ENCODE measurements around the gene SHISA8.

Gene SHISA8

DNA sequence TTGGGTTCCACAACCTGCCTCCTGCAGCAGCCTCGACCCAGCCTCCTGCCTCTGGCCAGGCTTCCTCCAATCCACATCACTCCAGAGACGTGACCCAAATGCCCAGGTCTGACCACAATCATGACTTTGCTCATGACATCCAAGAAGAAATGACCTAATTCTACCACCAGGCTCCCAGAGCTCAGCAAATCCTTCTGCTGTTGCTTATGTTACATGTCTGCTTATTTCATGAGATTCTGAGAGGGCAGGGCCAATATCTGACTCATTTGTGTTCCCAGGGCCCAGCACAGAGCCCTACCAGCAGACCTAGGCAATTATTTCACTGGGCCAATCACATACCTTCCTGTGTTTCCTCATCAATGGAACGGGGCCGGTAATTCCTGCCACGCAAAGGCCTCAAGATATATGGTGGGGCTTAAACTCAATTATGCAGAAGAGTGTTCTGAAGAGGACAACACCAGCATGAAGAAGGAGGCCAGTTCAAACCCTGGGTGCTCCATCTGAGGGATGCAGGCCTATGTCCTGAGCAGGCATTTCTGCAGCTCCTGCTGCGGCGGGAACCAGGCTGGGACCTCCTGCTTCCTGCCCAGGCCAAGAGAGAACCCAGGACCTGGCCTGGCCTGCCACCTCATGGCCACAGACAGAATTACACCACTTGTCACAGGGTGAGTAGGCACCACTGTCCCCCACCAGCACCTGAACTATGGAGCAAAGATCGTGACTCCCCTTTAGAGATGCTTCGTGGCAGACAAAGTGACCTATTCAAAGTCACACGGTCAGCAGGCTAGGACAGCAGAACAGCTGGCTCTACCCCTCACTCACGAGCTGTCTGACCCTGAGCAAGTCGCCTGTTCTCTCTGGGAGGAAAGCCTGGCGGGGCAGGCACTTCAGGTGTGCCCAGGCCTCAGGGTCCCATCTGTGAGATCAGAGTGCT lies 26.2 kb upstream of the SHISA8 start:
- Mint-ChIP-seq H3K27me3 (no peaks in the 10 kb centered on the region), H3K9me3 (no peaks in the 10 kb centered on the region), H3K4me1 (ENCODE audit: low read depth) (peaks cover 70% of the 10 kb centered on the region), H3K4me3 (peak overlapping the region; percentile 79), H3K36me3 (ENCODE audit: low read depth) (peaks cover 98% of the 10 kb centered on the region), H3K27ac (peak overlapping the region; percentile 100)
- peak; percentile 89 for DNase-seq

DNA sequence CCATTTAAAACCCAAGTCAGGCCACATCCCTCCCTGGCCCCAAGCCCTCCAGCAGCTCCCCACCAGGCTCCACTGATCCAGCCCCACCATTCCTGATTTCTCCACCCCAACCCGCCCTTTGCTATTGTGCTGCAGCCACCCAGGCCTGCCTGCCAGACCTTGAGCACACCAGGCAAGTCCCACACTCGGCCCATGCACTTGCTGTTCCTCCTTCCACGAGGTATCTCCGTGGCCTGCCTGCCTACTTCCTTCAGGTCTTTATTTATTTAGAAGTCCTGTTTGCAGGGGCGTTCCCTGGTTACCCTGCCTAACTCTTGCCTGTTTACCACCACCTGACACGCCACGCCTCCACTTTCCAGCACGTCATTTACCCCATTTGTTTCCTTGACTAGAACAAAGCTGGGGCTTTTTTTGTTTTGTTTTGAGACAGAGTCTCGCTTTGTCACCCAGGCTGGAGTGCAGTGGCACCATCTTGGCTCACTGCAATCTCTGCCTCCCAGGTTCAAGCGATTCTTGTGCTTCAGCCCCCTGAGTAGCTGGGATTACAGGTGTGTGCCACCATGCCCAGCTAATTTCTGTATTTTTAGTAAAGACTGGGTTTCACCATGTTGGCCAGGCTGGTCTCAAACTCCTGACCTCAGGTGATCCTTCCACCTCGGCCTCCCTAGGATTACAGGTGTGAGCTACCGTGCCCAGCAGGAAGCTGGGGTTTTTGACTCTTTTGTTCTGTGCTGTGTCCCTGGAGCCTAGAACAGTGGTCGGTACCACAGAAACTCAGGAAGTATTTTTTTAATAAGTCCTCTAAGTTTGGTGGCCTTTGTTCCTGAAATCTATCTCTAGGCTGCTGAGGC lies 25.3 kb upstream of the SHISA8 start:
- peak overlapping the region; percentile 100 for H3K27ac Mint-ChIP-seq
- peaks cover 66% of the 10 kb centered on the region for H3K4me1 Mint-ChIP-seq (ENCODE audit: low read depth)
- peaks cover 96% of the 10 kb centered on the region for H3K36me3 Mint-ChIP-seq (ENCODE audit: low read depth)
- no peaks in the 10 kb centered on the region for H3K9me3 Mint-ChIP-seq
- H3K27me3 Mint-ChIP-seq: no peaks in the 10 kb centered on the region
- H3K4me3 Mint-ChIP-seq: peak overlapping the region; percentile 79
- peak; percentile 89 for DNase-seq

DNA sequence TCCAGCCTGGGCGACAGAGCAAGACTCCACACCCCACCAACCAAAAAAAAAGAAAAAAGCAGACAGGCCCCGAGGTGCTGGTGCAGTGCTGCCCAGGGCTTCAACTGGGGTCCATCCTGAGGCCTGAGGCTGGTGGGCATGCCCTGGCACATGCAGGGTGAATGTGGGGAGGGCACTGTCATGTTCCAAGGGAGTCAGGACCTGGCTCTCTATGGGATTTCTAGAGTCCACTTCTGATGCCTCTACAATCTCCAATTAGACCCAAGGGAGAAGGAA lies 22.0 kb upstream of the SHISA8 start:
- no peaks in the 10 kb centered on the region for H3K9me3 Mint-ChIP-seq

DNA sequence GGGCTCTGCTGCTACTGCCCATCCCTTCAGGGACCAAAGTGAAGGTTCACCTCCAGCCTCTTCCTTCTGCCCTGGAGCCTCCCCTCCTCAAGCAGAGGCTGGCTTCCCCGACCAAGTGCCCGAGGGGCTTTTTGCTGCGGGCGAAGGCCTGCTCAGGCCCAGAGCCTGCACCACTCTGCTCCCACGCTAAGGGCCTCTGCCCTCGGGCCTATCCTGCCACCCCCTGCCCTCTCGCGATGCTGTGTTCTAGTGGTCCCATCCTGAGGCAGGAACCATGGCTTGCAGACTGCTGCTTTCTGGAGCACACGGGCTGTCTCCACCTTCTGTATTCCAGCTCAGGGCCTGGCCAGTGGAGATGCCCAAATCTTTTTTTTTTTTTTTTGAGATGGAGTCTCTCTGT lies 20.6 kb upstream of the SHISA8 start:
- no peak overlapping the region for H3K4me3 Mint-ChIP-seq
- no peak for DNase-seq
- no peaks in the 10 kb centered on the region for H3K9me3 Mint-ChIP-seq
- H3K27ac Mint-ChIP-seq: peak overlapping the region; percentile 14
- H3K27me3 Mint-ChIP-seq: no peaks in the 10 kb centered on the region
- peaks cover 73% of the 10 kb centered on the region for H3K36me3 Mint-ChIP-seq (ENCODE audit: low read depth)
- H3K4me1 Mint-ChIP-seq (ENCODE audit: low read depth): peaks cover 25% of the 10 kb centered on the region

More for the DNA sequence above, 22.0 kb upstream of the SHISA8 start:
- Mint-ChIP-seq H3K27ac (peak overlapping the region; percentile 18), H3K36me3 (ENCODE audit: low read depth) (peaks cover 82% of the 10 kb centered on the region), H3K4me3 (no peak overlapping the region), H3K27me3 (no peaks in the 10 kb centered on the region), H3K4me1 (ENCODE audit: low read depth) (peaks cover 38% of the 10 kb centered on the region)
- no peak for DNase-seq

DNA sequence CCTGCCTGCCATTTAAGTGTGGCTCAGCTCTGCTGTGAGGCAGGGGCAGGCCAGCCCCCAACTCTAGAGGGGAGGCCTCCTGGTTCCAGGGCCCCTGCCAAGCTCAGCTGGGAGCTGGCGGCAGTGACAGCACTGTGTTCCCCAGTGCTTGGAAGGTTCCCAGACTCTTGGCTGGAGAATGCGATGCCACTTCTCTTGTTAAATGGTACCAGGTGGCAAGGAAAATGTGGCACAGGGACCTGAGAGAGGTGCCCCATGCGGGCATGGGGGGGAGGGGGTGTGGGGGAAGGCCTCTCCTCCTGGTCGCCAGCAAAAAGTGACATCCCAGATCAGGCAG lies 20.1 kb upstream of the SHISA8 start:
- Mint-ChIP-seq H3K27ac (no peak overlapping the region), H3K4me1 (ENCODE audit: low read depth) (peaks cover 20% of the 10 kb centered on the region), H3K4me3 (no peak overlapping the region)

DNA sequence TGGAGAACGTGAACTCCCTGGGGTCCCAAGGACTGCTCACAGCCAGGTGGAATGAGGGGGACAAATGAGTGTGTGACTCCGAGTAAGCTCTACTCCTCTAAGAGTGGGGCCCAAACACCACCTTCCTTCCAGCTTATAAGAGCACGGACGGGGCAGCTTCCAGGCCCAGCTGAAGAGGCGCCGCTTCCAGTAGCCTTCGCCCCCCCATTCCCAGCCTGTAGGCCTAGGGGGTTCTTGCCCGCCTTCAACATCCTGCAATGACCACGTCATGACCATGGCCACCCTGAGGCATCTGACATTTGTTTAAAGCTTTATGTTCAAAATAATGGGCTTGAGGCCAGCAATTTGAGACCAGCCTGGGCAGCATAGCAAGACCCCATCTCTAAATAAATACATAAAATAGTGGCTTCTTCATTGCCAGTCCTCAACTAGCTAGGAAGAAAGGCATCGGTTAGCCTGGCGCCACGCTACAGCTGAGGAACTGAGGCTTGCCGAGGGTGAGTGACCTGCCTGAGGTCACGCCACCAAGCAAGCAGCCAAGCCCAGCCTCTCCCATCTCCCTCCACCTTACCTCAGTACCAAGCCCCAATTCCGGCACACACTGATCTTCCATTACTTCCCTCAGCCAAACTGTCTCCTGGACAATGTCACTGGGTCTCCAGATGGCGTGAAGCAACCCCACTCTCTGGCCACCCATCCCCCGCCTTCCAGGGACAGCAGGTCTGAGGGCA lies 19.6 kb upstream of the SHISA8 start:
- H3K27ac Mint-ChIP-seq: no peak overlapping the region
- no peak for DNase-seq
- H3K4me1 Mint-ChIP-seq (ENCODE audit: low read depth): peaks cover 16% of the 10 kb centered on the region
- no peaks in the 10 kb centered on the region for H3K27me3 Mint-ChIP-seq
- no peaks in the 10 kb centered on the region for H3K9me3 Mint-ChIP-seq
- peaks cover 62% of the 10 kb centered on the region for H3K36me3 Mint-ChIP-seq (ENCODE audit: low read depth)
- H3K4me3 Mint-ChIP-seq: no peak overlapping the region

More for the DNA sequence above, 20.1 kb upstream of the SHISA8 start:
- no peak for DNase-seq
- Mint-ChIP-seq H3K36me3 (ENCODE audit: low read depth) (peaks cover 67% of the 10 kb centered on the region), H3K27me3 (no peaks in the 10 kb centered on the region), H3K9me3 (no peaks in the 10 kb centered on the region)

DNA sequence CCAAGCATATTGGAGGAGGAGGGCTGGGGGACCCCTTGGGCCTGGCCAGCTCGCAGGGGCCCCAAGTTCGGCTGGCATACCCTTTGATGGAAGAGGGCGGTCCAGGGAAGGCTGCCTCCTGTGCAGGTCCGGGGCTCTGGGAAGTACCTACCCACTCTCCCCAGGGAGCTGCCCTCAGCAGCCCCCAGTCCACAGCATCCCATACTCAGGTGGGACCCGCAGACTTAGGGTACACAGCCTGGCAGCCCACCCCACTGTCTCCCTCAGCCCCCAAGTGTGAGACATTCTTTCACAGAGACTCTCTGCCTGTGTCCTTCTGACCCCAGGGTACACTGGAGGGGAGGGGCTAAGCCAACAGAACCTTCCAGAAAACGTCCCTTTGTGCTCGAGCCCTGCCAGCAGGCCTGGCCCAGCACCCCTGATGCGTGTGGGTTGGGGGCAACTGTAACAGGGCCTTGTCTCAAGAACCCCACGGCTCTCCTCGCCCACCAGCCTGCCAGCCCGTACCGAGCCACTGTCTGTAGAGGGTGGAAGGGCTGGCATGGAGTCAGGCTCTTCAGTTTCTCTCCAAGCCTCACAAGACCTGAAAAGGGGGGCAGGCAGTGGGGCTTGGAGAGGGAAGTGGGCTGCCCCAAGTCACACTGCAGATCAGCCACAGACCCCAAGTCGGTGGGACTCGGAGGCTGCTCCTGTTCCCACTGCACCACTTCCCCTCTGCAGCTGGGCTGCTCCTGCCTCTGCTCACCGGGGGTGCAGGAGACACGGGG lies 18.7 kb upstream of the SHISA8 start:
- peak overlapping the region; percentile 52 for H3K27ac Mint-ChIP-seq
- DNase-seq: no peak
- H3K36me3 Mint-ChIP-seq (ENCODE audit: low read depth): peaks cover 56% of the 10 kb centered on the region
- H3K4me3 Mint-ChIP-seq: no peak overlapping the region
- H3K27me3 Mint-ChIP-seq: no peaks in the 10 kb centered on the region
- H3K9me3 Mint-ChIP-seq: no peaks in the 10 kb centered on the region
- H3K4me1 Mint-ChIP-seq (ENCODE audit: low read depth): peaks cover 16% of the 10 kb centered on the region

DNA sequence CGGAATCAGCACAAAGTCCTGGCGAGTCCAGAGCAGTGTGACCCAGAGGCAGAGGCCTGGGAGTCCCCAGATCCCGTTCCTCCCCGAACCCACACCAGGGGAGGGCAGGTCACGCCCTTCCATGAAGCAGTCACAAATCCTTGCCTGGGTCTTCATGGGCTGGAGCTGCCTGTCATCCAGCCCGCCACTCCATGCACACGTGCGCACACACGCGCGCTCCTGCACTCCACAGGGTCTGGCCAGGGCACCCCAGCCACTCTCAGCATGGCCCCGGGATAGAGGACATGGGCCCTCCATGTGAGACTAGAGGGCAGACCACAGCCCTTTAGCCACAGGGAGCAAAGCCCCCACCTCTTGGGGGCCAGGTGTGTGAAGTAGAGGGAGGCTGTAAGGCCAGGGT lies 17.5 kb upstream of the SHISA8 start:
- Mint-ChIP-seq H3K27ac (no peak overlapping the region), H3K27me3 (no peaks in the 10 kb centered on the region), H3K4me1 (ENCODE audit: low read depth) (peaks cover 23% of the 10 kb centered on the region), H3K4me3 (no peak overlapping the region), H3K9me3 (no peaks in the 10 kb centered on the region), H3K36me3 (ENCODE audit: low read depth) (peaks cover 44% of the 10 kb centered on the region)
- no peak for DNase-seq

DNA sequence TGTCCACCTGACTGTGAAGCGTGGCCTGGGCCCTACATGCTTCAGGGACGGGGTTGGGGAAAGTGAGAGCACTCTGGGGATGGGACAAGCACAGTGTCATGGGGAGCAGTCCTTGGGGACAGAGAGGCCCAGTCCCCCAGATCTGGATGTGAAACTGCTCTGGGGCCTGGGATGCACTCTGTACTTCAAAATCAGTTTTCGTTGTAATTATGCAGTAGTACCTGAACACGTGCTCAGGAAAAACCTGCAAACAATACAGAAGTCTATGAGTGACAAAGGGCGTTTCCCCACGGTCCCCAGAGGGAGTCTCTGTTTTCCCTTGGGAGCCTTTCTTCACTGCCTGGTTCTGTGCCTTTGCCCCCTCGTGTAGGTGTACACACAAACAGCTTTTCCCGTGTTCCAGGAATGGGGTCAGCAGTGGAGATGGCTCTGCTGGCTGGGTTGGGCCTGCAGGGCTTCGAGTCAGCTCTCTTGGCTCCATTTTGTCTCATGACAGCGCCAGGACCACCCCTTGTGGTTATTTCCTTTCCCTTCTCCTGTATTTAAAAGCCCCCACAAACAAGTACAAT lies 16.9 kb upstream of the SHISA8 start:
- DNase-seq: no peak
- Mint-ChIP-seq H3K27ac (no peak overlapping the region), H3K4me3 (no peak overlapping the region)

DNA sequence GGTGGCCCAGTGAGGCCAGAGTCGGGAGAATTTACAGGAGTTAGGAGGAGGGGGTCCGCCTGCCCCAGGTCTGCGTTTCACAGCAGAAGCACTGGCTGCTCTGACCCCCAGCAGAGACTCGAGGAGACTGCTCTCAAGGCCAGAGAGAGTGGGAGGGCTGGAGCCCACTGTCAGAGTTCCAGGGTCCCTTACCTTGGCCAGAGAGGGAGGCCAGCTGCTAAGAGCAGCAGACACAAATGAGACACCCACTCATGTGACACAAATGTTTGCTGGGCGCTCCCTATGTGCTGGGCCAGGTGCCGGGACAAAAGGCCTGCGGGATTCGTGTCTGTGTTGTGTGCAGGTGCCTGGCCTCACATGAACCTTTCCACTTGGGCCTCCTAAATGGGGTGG lies 14.5 kb upstream of the SHISA8 start:
- H3K36me3 Mint-ChIP-seq (ENCODE audit: low read depth): peaks cover 19% of the 10 kb centered on the region
- H3K27me3 Mint-ChIP-seq: peaks cover 4% of the 10 kb centered on the region
- H3K9me3 Mint-ChIP-seq: no peaks in the 10 kb centered on the region
- no peak for DNase-seq
- H3K27ac Mint-ChIP-seq: peak overlapping the region; percentile 63
- peaks cover 35% of the 10 kb centered on the region for H3K4me1 Mint-ChIP-seq (ENCODE audit: low read depth)
- no peak overlapping the region for H3K4me3 Mint-ChIP-seq

More for the DNA sequence above, 16.9 kb upstream of the SHISA8 start:
- Mint-ChIP-seq H3K27me3 (no peaks in the 10 kb centered on the region), H3K9me3 (no peaks in the 10 kb centered on the region), H3K36me3 (ENCODE audit: low read depth) (peaks cover 38% of the 10 kb centered on the region), H3K4me1 (ENCODE audit: low read depth) (peaks cover 28% of the 10 kb centered on the region)

DNA sequence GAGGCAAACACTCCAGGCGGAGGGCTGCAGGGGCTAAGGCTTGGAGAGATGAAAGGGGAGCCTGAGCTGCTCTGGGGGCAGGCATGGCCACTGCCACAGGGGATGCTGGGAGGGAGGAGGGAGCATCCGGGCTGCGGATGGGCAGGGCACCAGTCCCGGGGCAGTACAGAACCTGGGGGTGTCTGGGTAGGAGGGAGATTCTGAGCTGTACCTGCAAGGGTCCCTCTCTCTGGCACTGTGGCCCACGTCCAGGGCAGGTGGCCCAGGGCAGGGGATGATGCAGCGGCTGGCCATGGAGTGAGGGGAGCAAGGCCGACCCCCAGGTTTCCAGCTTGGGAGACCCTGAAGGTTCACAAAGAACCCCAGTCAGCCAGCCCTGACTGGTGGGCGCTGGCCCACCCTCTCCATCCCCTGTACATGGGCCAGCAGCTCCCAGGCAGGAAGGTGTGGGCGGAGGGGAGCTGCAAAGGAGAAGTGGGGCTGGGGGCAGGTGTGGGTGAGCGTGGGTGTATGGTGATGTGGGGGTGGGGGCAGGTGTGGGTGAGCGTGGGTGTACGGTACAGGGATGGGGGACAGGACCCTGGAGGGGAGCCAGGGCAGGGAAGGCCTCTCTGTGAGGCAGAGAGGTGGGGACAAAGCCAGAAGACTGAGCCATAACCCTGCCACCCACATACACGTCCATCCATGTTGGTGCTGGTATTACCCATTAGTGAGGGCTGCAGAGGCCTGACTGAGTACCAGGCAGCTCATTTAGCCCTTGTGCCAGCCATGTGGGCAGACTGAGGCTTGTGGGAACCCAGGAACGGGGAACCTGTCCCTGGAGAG lies 13.9 kb upstream of the SHISA8 start:
- H3K4me1 Mint-ChIP-seq (ENCODE audit: low read depth): peaks cover 35% of the 10 kb centered on the region
- H3K4me3 Mint-ChIP-seq: no peak overlapping the region
- no peaks in the 10 kb centered on the region for H3K9me3 Mint-ChIP-seq
- H3K36me3 Mint-ChIP-seq (ENCODE audit: low read depth): peaks cover 14% of the 10 kb centered on the region
- H3K27ac Mint-ChIP-seq: peak overlapping the region; percentile 63
- DNase-seq: no peak
- H3K27me3 Mint-ChIP-seq: peaks cover 4% of the 10 kb centered on the region

DNA sequence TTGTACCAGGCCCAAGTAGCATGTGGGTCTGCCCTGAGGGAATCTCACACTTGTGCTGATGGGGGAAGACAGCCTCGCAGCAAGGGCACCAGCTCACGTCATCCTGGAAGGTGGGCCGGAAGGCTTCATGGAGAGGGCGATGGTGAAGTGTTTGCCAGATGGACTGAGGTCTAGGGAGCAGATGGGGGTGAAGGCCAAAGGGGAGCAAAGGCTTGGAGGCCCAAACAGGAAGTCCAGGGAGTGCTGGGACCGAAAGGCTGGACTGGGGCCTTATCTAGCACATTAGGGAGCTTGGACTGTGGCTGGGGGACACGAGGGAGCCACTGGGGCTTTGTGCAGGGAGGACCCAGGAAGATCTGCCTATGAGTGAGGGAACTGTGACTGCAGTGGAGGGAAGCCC lies 12.9 kb upstream of the SHISA8 start:
- Mint-ChIP-seq H3K27ac (peak overlapping the region; percentile 57), H3K36me3 (ENCODE audit: low read depth) (peaks cover 12% of the 10 kb centered on the region), H3K27me3 (peaks cover 4% of the 10 kb centered on the region), H3K4me3 (peak overlapping the region; percentile 62), H3K4me1 (ENCODE audit: low read depth) (peaks cover 35% of the 10 kb centered on the region), H3K9me3 (no peaks in the 10 kb centered on the region)
- DNase-seq: no peak

DNA sequence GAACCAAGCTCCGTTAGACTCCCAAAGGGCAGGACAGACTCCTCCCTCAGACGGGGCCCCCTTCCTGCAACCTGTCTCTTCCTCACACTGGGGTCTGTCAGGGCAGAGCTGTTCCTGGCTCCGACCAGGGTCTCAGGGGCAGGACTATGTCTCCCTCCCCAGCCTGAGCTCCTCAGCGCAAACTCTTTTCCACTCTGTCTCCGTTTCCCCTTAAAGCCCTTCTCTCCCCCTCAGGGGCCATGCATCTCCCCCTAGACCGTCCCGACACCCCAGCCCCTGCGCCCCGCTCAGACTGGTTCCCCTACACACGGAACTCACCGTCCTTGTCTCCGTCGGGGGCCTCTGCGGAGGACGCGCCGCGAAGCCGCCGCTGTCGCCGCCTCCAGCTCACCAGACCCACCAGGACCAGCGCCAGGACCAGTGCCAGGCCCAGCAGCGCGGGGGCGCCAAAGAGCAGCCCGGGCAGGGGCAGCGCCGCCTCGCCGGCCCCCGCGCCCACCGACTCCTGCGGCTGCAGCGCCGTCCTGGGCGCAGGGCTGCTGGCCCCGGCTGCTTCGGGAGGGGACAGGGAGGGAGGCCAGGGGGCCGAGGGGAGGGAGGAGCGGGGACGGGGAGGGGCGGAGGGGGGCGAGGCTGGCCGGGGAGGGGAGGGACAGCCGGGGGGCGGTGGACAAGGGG lies 11.0 kb upstream of the SHISA8 start:
- peak overlapping the region; percentile 85 for H3K27ac Mint-ChIP-seq
- peaks cover 4% of the 10 kb centered on the region for H3K27me3 Mint-ChIP-seq
- H3K4me3 Mint-ChIP-seq: peak overlapping the region; percentile 77
- no peaks in the 10 kb centered on the region for H3K9me3 Mint-ChIP-seq
- peak; percentile 87 for DNase-seq
- peaks cover 4% of the 10 kb centered on the region for H3K36me3 Mint-ChIP-seq (ENCODE audit: low read depth)
- H3K4me1 Mint-ChIP-seq (ENCODE audit: low read depth): peaks cover 35% of the 10 kb centered on the region

Data from activated T-cell treated with anti-CD3 and anti-CD28 coated beads, Interleukin-2, amount 50 U/mL, for 24 hours (primary cell).